Dendritic cell treated with granulocyte-macrophage colony-stimulating factor and Interleukin-4, amounts not matched to agents 40 ng/mL and 50 ng/mL, for 4 days (primary cell): ENCODE results near the gene MIB2.
"Not testable (repeated sequence)": the region's sequence is repeated elsewhere in the genome, so short reads cannot be mapped to it uniquely, and the experiment has no call there.

Source experiments
- H3K27ac Mint-ChIP-seq: one replicate; pipeline ENCODE4 v1.8.0; 2022; ENCODE audit warnings: mild to moderate bottlenecking, mixed read lengths
- H3K27me3 Mint-ChIP-seq: one replicate; pipeline ENCODE4 v1.8.0; 2022; ENCODE audit warnings: mild to moderate bottlenecking, mixed read lengths
- H3K36me3 Mint-ChIP-seq: one replicate; pipeline ENCODE4 v1.8.0; 2022; ENCODE audit warnings: low read depth, mixed read lengths
- H3K4me1 Mint-ChIP-seq: one replicate; pipeline ENCODE4 v1.8.0; 2022; ENCODE audit warnings: low read depth, mixed read lengths
- H3K4me3 Mint-ChIP-seq: one replicate; pipeline ENCODE4 v1.8.0; 2022; ENCODE audit warnings: mild to moderate bottlenecking, moderate library complexity, mixed read lengths
- H3K9me3 Mint-ChIP-seq: one replicate; pipeline ENCODE4 v1.8.0; 2022; ENCODE audit warnings: mixed read lengths
- intact Hi-C: fragments of 100-400 bp; cut with micrococcal nuclease; formaldehyde crosslinking; loops from one replicate; pipeline ENCODE4 v1.15.0; 2022

Gene MIB2

GRCh38 chr1:1633409-1633808 lies 18.1 kb downstream of the MIB2 start:
- H3K36me3 Mint-ChIP-seq: peaks cover 25% of the 10 kb centered on the region
- H3K4me1 Mint-ChIP-seq, H3K9me3 Mint-ChIP-seq, H3K4me3 Mint-ChIP-seq, H3K27ac Mint-ChIP-seq, intact Hi-C loops: not testable (repeated sequence)
- peaks cover 29% of the 10 kb centered on the region for H3K27me3 Mint-ChIP-seq

GRCh38 chr1:1634613-1635012 lies 19.3 kb downstream of the MIB2 start:
- H3K27me3 Mint-ChIP-seq: peaks cover 21% of the 10 kb centered on the region
- H3K4me1 Mint-ChIP-seq, H3K27ac Mint-ChIP-seq, H3K4me3 Mint-ChIP-seq, H3K9me3 Mint-ChIP-seq, intact Hi-C loops: not testable (repeated sequence)
- H3K36me3 Mint-ChIP-seq: peaks cover 29% of the 10 kb centered on the region

DNA sequence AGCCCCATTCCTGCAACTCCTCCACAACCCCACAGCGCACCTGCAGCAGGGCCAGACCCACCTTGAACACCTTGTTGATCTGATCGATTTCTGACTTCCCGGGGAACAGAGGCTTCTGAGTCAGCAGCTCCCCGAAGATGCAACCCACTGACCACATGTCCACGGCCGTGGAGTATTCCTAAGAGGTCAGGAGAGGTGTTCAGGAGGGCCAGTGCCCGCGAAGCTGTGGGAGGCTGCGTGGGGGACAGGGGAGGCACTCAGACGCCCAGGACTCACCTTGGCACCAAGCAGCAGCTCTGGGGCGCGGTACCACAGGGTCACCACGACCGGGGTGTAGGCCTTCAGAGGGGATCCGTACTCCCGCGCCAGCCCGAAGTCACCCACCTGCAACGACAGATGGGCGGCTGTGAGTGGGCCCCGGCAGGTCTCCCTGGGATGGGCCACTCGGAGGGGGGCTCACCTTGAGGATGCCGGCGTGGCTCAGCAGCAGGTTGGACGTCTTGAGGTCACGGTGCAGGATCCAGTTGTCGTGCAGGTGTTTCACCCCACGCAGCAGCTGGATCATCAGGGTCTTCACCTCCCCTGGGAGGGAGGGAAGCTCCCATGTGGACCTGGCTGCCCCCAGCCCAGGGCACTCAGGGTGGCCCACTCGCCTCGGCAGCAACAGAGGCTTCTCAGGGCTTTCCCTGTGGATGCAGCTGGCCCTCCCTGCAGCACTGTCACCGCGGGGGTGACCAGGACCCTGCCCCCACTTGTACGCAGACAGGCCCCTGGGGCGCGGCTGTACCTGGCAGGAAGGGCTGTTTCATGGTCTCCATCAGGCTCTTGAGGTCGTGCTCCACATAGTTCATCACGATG lies 21.6 kb downstream of the MIB2 start:
- H3K4me3 Mint-ChIP-seq, intact Hi-C loops, H3K4me1 Mint-ChIP-seq, H3K9me3 Mint-ChIP-seq, H3K27ac Mint-ChIP-seq, H3K27me3 Mint-ChIP-seq: not testable (repeated sequence)
- H3K36me3 Mint-ChIP-seq: peaks cover 38% of the 10 kb centered on the region

DNA sequence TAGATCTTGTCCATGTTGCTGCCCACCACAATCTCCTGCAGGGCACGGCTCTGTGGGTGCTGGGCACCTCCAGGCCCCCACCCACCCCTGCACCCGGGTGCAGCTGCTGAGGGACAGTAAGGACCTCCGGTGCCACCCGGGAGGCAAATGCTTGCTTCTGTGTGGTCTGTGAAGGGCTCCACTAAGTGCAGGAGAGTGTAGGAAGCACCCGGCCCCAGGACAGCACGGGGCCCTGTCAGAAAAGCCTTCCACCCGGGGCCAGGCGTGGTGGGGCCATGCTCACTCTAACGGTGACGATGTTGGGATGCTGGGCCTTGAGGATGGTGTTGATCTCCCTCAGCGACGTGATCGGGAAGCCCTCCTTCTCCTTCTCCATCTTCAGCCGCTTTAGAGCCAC lies 22.2 kb downstream of the MIB2 start:
- H3K4me1 Mint-ChIP-seq, H3K27me3 Mint-ChIP-seq, intact Hi-C loops, H3K4me3 Mint-ChIP-seq, H3K9me3 Mint-ChIP-seq, H3K27ac Mint-ChIP-seq: not testable (repeated sequence)
- peaks cover 38% of the 10 kb centered on the region for H3K36me3 Mint-ChIP-seq

DNA sequence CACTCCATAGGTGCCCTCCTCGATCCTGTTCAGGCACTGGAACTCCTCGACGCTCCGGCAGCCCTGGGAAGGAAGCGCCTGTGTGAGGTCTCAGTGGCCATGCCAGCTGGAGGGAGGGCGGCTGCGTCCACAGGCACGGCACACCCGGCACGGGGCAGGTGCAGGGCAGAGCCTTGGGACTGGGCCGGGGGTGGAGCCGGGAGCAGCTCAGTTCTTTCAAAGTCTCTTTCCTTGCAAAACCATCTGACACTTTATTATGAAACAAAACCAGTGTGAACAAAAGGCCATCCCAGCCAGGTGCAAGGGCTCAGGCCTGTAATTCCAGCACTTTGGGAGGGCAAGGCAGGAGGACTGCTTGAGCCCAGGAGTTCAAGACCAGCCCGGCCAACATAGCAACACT lies 23.2 kb downstream of the MIB2 start:
- H3K27ac Mint-ChIP-seq, H3K4me3 Mint-ChIP-seq, H3K27me3 Mint-ChIP-seq, intact Hi-C loops, H3K9me3 Mint-ChIP-seq, H3K4me1 Mint-ChIP-seq: not testable (repeated sequence)
- H3K36me3 Mint-ChIP-seq: peaks cover 43% of the 10 kb centered on the region

DNA sequence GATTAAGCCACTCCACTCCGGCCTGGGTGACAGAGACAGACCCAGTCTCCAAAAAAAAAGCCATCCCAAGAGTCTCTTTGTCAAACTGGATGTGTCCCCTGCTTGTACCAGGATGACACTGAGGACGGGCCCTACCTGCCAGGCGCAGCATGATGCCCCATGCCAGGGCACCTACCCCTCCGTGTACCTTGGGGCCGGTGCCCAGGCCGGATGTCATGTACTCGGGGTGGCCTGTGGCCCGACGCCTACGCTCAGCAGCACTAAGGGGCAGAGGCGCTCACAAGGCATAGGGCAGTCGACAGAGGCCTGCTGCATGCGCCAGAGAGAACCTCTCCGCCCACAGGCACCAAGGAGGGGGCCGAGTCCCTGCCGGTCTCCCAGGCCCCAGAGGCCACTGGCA lies 24.1 kb downstream of the MIB2 start:
- H3K27ac Mint-ChIP-seq, H3K4me1 Mint-ChIP-seq, H3K4me3 Mint-ChIP-seq, H3K9me3 Mint-ChIP-seq, H3K27me3 Mint-ChIP-seq, intact Hi-C loops: not testable (repeated sequence)
- peaks cover 44% of the 10 kb centered on the region for H3K36me3 Mint-ChIP-seq

DNA sequence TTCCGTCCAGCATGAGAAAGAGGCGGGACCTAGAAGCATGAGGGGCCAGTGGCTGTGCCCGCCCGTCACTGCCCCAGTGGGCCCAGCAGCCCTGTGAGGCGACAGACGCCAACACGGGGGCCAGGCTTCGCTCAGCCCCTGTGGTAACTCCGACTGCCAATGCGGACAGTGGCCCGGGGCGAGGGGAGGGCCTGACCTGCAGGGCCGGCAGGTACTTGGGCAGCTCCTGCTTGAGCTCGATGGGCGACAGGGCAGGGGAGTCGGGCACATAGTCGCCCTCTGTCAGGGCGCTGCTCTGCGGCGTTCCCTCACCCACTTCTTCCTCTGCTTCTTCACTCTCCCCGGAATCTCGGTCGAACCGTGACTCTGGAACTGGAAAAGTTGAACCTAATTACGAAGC lies 24.8 kb downstream of the MIB2 start:
- H3K27ac Mint-ChIP-seq, H3K4me1 Mint-ChIP-seq, H3K9me3 Mint-ChIP-seq, intact Hi-C loops, H3K27me3 Mint-ChIP-seq, H3K4me3 Mint-ChIP-seq: not testable (repeated sequence)
- H3K36me3 Mint-ChIP-seq: peaks cover 44% of the 10 kb centered on the region

GRCh38 chr1:1640711-1641461 lies 25.6 kb downstream of the MIB2 start:
- H3K36me3 Mint-ChIP-seq: peaks cover 44% of the 10 kb centered on the region
- not testable (repeated sequence) for H3K27me3 Mint-ChIP-seq, H3K4me3 Mint-ChIP-seq

GRCh38 chr1:1646326-1646725 lies 31.0 kb downstream of the MIB2 start:
- intact Hi-C loops, H3K9me3 Mint-ChIP-seq, H3K4me1 Mint-ChIP-seq, H3K27me3 Mint-ChIP-seq, H3K4me3 Mint-ChIP-seq, H3K27ac Mint-ChIP-seq: not testable (repeated sequence)
- H3K36me3 Mint-ChIP-seq: peaks cover 63% of the 10 kb centered on the region

More at GRCh38 chr1:1640711-1641461, 25.6 kb downstream of the MIB2 start:
- intact Hi-C loops, H3K27ac Mint-ChIP-seq, H3K4me1 Mint-ChIP-seq, H3K9me3 Mint-ChIP-seq: not testable (repeated sequence)

DNA sequence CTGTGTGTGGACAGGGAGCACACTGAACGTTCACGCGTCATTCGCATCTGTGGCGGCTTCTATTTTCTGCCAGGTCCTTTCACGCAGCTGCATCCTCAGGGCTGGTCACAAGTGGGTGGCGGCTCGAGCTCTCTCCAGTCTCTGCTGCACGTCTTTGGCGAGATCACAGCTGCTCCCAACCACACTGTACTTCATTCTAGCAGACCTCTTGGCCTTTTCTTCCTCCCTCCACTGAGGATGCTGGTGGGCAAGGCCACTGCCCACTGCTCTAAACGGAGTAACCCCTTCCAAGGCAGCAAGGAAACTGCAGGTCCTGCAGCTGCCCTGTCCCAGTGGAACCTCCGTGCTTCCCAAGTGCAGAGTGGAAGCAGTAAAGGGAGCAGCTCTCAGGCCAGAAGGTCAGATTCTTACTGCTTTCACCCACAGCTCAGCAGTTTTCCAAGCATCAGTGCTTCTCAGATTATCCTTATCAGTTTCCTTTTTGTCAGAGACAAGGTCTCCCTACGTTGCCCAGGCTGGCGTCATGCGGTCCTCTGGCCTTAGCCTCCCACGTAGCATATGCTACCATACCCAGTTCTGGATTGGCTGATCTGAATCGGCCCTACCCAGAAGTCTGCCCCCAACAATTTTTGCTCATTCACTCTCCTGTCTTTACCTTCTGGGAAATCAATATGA lies 32.4 kb downstream of the MIB2 start:
- H3K36me3 Mint-ChIP-seq: peaks cover 76% of the 10 kb centered on the region
- H3K9me3 Mint-ChIP-seq, intact Hi-C loops, H3K27ac Mint-ChIP-seq, H3K27me3 Mint-ChIP-seq, H3K4me1 Mint-ChIP-seq, H3K4me3 Mint-ChIP-seq: not testable (repeated sequence)

DNA sequence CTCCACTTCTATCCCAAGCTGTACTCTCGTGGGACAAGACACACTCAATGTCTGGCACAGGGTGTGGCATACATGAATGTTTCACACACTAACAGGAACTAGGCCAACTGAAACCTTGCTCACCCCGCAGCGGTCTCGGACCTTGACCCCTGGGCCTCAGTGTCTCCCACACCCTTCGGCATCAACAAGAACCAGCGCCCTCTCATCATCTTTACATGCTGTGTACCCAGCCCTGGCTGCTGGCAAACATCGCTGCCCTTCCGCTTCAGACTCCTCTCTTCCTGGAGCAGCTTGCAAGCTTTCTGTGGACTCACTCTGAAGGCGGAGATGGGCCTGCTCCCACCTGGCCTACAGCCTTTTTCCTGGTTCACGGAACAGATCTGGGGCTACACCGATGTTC lies 33.0 kb downstream of the MIB2 start:
- not testable (repeated sequence) for H3K9me3 Mint-ChIP-seq

GRCh38 chr1:1658583-1659549 lies 43.6 kb downstream of the MIB2 start, which contains the start of gene CDK11B:
CDK11B (minus strand) TSS chr1:1659004; CDS start chr1:1657485, 1,519 bp downstream.
- Mint-ChIP-seq H3K27ac (peak within 1 kb of the TSS; percentile 99), H3K36me3 (peaks cover 42% of the 10 kb centered on the region), H3K4me3 (peak within 1 kb of the TSS; percentile 92)
- H3K9me3 Mint-ChIP-seq, intact Hi-C loops, H3K27me3 Mint-ChIP-seq, H3K4me1 Mint-ChIP-seq: not testable (repeated sequence)

More for the DNA sequence above, 33.0 kb downstream of the MIB2 start:
- H3K27me3 Mint-ChIP-seq, intact Hi-C loops, H3K27ac Mint-ChIP-seq, H3K4me3 Mint-ChIP-seq, H3K4me1 Mint-ChIP-seq: not testable (repeated sequence)
- H3K36me3 Mint-ChIP-seq: peaks cover 80% of the 10 kb centered on the region

DNA sequence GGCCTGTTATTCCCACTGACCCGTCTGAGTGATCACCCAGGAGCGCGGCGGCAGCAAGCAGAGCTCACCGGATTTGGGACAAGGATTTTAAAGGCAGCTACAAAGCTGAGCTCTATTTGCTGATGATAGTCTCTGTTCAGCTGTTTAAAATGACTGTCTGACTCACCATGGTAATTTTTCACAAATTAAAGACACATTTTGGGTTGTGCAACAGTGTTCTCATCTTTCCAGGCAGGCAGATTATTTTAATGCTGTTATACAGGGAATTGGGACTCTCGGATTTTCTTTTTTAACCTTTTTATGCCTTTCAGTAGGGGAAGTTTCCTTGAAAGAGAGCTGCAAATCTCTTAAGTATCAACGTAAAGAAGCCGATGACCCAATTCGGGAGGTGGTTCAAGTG lies 47.1 kb downstream of the MIB2 start:
- intact Hi-C loops, H3K9me3 Mint-ChIP-seq, H3K27ac Mint-ChIP-seq, H3K4me3 Mint-ChIP-seq, H3K4me1 Mint-ChIP-seq, H3K27me3 Mint-ChIP-seq: not testable (repeated sequence)
- H3K36me3 Mint-ChIP-seq: peaks cover 45% of the 10 kb centered on the region
